ENCODE results near the gene ADARB1. TPM values are rescaled to one million over a fixed set of nuclear protein-coding genes. Genes with fewer than 3 reads are reported as not detected.

The ADARB1 gene
- polyA plus RNA-seq, 4 donors: 14.9 to 20.0 (median 18.4) TPM

- DNase-seq (ENCODE audit: low read depth in 4 of 4, low spot score in 2 of 4): no peak
These were observed 16.6 kb downstream of the ADARB1 start for GRCh38 chr21:45090966-45091365.

GRCh38 chr21:45091550-45092322 is 17.4 kb downstream of the ADARB1 start:
- no peak for DNase-seq (ENCODE audit: low read depth in 4 of 4, low spot score in 2 of 4)

GRCh38 chr21:45093035-45093532 is 18.7 kb downstream of the ADARB1 start:
- no peak for DNase-seq (ENCODE audit: low read depth in 4 of 4, low spot score in 2 of 4)

- no peak for DNase-seq (ENCODE audit: low read depth in 4 of 4, low spot score in 2 of 4)
These were observed 20.0 kb downstream of the ADARB1 start for GRCh38 chr21:45094412-45094811.

- DNase-seq (ENCODE audit: low read depth in 4 of 4, low spot score in 2 of 4): no peak
These were observed 21.1 kb downstream of the ADARB1 start for GRCh38 chr21:45095505-45095904.

GRCh38 chr21:45096217-45096616 is 21.8 kb downstream of the ADARB1 start:
- no peak for DNase-seq (ENCODE audit: low read depth in 4 of 4, low spot score in 2 of 4)

GRCh38 chr21:45097827-45098387 is 23.5 kb downstream of the ADARB1 start:
- DNase-seq (ENCODE audit: low read depth in 4 of 4, low spot score in 2 of 4): no peak

DNA sequence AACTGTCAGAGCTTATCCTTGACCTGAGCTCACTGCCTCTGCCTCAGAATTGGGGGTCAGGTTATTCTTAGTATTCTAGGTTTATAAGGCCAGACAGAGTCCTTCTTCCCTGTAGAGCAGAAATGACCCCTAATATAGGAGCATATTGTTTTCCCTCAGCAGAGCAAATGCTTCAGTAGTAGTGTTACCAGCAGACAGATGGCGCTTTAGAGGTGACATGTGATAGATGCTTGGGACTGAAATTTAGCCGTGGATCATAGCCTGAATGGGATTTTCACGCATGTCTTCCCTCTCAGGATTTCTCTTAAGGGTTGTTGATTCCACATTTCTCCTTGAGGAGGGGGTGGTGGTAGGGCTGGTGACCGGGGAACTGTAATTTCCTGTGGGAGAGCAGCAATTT is 24.5 kb downstream of the ADARB1 start:
- DNase-seq (ENCODE audit: low read depth in 4 of 4, low spot score in 2 of 4): no peak

DNA sequence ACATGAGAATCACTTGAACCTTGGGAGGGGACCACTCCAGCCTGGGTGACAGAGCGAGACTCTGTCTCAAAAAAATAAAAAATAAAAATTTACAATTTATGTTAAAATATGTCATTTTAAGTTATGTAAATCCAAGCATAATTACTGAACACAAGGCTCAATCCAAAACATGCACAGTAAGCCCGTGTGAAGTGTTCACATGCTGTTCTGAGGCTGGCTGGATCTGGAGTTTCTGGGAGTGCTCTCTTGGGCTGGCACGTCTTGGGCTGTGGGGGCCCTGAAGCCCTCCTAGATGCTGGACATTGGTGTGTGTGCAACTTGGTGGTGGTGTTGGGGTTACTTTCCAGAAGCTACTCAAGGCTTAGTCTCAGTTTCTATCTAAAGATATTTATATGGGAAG is 25.2 kb downstream of the ADARB1 start:
- no peak for DNase-seq (ENCODE audit: low read depth in 4 of 4, low spot score in 2 of 4)

DNA sequence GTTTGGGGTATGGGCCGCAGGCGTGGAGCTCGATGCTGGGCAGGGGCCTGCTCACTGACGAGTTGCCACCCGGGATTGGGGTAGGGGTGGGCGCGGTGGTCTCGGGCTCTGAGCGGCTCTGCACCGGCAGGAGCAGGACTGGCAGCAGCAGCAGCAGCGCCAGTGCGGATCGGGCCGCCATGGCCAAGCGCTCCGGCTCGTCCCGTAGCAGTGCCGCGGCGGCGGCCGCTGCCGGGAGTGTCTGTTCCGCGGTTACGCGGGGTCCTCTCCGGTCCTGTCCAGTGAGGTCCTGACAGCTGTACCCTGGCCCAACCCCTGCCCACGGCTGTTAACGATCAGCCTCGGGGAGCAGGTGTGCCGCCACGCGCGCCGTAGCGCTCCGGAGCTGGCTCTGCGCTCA is 26.5 kb downstream of the ADARB1 start:
- DNase-seq (ENCODE audit: low read depth in 4 of 4, low spot score in 2 of 4): no peak

DNA sequence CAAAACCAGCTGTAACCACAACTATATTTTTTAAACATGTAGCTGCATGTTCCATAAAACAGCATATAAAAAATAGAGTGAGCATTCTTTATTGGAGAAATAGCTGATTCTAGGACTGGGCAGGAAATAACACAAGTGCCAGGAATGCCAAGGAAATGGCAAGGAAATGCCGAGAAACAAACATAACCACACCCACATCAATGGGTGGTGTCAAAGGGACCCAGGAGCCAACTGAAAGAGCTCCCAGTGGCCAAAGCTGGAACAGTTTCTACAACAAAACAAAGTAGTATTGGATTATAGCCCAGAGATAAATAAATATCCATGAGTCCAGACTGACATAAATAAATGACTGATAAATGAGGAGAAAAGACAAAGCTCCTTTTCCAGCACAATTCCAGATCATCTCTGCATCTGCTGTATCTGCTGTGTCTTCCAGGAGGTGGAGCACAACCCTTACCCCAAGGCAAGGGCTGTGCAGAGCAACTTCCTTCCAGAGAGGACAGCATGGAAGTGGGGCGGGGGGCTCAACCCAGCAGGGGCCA is 28.1 kb downstream of the ADARB1 start:
- DNase-seq (ENCODE audit: low read depth in 4 of 4, low spot score in 2 of 4): no peak

- DNase-seq (ENCODE audit: low read depth in 4 of 4, low spot score in 2 of 4): no peak
These were observed 29.7 kb downstream of the ADARB1 start for GRCh38 chr21:45103971-45104520.

DNA sequence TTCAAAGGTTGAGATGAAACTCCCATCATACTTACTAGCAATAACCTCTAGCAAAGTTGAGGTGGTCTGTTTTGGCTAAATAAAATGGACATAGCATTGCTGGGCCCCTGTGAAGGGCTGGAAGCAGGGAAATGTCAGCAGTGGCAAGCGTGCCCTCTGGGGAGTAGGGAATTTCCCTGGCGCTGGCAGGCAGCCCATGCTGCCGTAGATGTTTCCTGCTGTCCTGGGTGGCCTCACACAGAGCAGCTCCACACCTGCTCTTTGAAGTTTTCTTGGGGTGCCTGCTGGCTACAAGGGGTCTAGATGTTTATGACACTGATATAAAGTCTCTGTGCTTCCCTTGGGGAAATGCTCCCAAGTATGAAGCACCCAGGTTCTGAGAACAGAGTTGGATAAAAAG is 30.2 kb downstream of the ADARB1 start:
- DNase-seq (ENCODE audit: low read depth in 4 of 4, low spot score in 2 of 4): no peak

- DNase-seq (ENCODE audit: low read depth in 4 of 4, low spot score in 2 of 4): no peak
These were observed 31.6 kb downstream of the ADARB1 start for GRCh38 chr21:45105906-45106485.

DNA sequence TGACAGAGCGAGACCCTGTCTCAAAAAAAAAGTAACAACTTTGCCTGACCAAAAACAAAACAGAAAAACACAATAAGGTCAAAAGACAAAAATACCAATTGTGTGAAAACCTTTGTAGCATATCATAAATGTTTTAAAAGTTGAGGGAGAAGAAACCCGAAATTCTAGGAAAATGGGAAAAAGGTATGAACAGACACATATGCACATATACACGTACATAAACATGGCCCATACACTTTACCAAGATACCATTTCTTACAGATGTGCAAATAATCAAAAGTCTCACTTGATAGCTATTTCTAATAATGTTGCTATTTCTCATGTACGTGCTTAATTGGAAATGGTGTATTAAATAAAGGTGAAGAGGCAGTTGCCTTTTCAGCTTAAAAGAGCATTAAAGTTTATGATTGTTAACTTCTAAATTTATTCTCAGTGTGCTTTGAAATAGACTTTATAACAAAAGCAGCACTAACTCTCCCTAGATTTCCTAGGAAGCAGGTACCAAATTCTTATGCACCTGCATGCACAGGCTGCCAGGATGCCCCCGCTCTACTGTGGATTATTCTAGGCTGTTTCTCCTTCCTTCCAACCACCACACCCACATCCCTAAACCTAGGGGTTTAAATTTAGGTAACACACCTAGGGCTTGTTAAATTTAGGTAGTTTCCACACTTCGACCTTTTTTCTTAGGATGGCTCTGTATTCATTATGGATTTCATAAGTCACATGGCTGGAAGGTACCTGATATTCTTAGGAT is 33.8 kb downstream of the ADARB1 start:
- no peak for DNase-seq (ENCODE audit: low read depth in 4 of 4, low spot score in 2 of 4)

DNA sequence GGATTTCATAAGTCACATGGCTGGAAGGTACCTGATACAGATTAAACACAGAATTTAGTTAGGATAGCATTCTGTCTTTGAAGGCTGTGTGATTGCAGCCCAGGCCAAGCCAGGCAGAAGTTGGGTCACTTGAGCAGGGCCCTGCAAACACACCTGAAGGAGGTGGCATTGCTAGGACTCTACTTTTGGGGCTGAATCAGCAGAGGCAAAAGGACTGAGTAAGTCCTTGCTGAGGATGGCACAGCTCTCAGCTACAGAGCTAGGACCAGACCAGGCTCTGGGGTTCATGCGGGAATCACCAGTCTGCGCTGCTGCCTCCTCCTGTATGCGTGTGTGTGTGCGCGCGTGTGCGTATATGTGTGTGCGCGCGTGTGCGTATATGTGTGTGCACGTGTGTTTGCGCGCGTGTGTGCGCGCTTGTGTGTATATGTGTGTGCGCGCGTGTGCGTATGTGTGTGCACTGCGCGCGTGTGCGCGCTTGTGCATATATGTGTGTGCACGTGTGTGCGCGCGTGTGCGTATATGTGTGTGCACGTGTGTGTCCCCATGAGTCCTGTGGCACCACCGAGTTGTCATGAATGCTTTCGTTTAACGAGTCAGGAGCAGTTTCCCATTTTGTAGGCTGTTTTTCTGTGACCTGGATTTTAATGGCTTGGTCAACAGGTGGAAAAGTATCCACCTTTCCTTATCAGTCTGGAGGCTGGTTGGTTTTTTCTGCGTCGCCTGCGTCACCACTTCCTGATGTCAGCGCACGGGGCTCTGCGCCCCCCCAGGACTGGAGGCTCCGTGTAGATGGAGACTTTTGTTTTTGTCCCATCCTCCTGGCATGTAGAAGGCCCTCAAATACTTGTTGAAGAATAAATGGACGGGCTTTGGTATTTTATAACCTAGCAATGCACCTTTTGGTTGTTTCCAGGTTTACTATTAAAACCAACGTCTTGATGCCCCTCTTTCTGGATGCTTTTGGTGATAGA is 34.7 kb downstream of the ADARB1 start:
- DNase-seq (ENCODE audit: low read depth in 4 of 4, low spot score in 2 of 4): no peak

DNA sequence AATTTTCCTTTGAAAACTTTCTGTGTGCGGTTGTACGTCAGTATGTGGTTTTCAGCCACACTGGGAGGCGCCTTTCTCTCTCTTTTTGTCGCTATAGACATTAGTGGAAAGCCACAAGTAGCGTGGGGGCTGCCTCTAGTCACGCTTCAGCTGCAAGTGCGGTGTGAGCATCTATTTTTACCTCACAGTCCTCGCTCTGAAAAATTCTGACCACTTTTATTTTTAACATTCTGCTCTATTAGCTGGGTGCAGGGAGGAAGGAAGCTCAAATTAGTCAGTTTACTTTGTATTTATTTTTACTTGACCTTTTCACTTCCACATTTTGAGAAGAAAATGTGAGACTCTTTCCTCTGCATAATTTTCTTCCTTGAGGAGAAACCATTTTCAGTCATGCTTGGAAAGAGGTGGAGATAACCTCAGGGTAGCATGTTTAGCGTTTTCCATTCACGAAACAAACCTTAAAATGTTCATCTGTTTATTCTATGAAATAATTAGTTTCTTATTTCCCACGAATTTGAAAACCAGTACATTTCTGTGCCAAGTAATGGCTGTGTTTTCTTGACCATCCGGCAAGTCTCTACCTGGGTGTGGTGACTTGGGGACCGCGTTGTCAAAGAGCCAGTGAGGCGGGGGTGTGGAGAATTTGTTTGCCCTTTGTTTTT is 35.6 kb downstream of the ADARB1 start:
- DNase-seq (ENCODE audit: low read depth in 4 of 4, low spot score in 2 of 4): no peak

GRCh38 chr21:45110873-45111624 is 36.7 kb downstream of the ADARB1 start:
- DNase-seq (ENCODE audit: low read depth in 4 of 4, low spot score in 2 of 4): no peak
